Measurements from ENCODE around the gene TEX13D.
"Not testable (repeated sequence)": the region's sequence is repeated elsewhere in the genome, so short reads cannot be mapped to it uniquely, and the experiment has no call there.

TEX13D gene

DNA sequence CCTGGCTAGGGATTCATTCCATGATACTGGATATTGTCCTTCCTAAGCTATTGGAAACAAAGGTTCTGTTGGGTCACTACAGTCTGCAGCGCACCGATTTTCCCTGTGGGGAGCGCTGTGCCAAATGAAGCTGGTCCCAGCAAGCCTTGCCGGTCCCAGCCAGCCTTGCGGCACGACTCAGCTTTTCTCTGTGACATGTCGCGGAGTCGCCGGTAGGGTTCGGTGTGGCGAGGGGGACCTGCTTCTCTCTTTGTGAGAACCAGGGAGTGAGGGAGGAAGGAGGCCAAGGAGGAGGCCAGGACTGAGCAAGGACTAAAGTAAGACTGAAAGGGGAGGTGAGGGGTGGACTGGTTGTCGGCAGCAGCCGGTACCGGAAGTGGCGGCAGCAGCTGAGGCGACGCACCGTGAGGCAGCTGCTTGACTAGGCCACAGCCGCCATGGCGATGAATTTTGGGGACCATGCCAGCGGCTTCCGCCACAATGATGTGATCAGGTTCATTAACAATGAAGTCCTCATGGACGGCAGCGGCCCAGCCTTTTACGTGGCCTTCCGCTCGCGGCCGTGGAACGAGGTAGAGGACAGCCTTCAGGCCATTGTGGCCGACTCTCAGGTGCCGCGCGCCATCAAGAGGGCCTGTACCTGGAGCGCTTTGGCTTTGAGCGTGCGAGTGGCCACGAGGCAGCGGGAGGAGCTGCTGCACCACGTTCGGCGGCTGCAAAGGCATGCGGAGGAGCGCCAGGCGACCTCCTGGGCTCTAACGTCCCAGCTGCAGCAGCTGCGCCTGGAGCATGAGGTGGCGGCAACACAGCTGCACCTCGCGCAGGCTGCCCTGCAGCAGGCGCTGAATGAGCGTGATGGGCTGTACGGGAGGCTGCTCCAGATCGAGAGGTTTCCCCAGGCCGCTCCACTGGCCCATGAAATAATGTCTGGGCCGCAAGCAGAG, at the start of gene TEX13D:
Gene TEX13D, plus strand, starts transcription at position 180 of the 944 bp plus-strand sequence. Its CDS starts 258 bp downstream, at position 438.
- DNase-seq (ENCODE audit: low spot score) = no peak
- in situ Hi-C loops (cut with MboI; ENCODE audit: low sequenced_read_pairs, unreplicated experiment) = no loop called here

DNA sequence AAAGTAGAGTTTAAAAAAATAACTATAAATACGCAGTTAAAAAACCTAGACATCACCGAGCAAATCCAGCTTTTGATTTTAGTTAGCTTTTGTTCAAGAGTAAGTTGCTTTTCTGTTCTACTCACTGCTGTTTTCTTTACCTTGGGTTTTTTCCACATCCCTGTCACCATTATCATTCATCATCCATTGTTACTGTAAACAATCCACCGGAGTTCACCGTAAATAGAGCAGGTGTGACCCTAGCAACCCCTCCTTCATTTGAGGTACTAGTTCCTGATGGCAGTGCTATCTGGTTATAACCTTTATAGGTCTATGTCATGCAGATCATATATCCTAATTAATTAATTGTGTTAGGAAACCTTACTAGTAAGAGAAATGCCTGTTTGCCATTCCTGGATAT, 43.0 kb upstream of the TEX13D start:
- DNase-seq (ENCODE audit: low spot score) = no peak

More for the DNA sequence above, at the start of gene TEX13D:
- TF ChIP-seq, protein P1, sequence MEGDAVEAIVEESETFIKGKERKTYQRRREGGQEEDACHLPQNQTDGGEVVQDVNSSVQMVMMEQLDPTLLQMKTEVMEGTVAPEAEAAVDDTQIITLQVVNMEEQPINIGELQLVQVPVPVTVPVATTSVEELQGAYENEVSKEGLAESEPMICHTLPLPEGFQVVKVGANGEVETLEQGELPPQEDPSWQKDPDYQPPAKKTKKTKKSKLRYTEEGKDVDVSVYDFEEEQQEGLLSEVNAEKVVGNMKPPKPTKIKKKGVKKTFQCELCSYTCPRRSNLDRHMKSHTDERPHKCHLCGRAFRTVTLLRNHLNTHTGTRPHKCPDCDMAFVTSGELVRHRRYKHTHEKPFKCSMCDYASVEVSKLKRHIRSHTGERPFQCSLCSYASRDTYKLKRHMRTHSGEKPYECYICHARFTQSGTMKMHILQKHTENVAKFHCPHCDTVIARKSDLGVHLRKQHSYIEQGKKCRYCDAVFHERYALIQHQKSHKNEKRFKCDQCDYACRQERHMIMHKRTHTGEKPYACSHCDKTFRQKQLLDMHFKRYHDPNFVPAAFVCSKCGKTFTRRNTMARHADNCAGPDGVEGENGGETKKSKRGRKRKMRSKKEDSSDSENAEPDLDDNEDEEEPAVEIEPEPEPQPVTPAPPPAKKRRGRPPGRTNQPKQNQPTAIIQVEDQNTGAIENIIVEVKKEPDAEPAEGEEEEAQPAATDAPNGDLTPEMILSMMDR (IDR thresholded peaks at IDR 0.05; ENCODE audit: borderline replicate concordance, control extremely low read depth, extremely low read depth, insufficient read depth, missing control alignments) = no peak

DNA sequence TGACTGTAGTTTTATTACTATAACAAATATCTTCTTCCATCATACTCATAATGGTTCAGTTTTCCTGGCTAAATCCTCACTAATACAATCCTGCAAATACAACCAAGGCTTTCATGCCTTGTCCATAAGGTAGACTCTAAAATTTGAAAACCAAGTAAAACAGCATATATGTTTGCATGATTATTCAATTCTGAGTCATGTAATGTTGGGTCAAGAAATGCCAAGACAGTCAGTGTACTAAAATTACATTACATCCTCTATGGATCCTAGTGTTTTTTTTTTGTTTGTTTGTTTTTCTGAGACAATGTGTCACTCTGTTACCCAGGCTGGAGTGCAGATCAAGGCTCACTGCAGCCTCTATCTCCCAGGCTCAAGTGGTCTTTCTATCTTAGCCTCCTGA, 38.6 kb upstream of the TEX13D start:
- TF ChIP-seq, protein P1 (IDR thresholded peaks at IDR 0.05; ENCODE audit: borderline replicate concordance, control extremely low read depth, extremely low read depth, insufficient read depth, missing control alignments) = no peak
- in situ Hi-C loops (cut with MboI; ENCODE audit: low sequenced_read_pairs, unreplicated experiment) = no loop called here
- DNase-seq (ENCODE audit: low spot score) = no peak

More for the DNA sequence above, 43.0 kb upstream of the TEX13D start:
- TF ChIP-seq, protein P1 (IDR thresholded peaks at IDR 0.05; ENCODE audit: borderline replicate concordance, control extremely low read depth, extremely low read depth, insufficient read depth, missing control alignments) = no peak
- in situ Hi-C loops (cut with MboI; ENCODE audit: low sequenced_read_pairs, unreplicated experiment) = no loop called here

DNA sequence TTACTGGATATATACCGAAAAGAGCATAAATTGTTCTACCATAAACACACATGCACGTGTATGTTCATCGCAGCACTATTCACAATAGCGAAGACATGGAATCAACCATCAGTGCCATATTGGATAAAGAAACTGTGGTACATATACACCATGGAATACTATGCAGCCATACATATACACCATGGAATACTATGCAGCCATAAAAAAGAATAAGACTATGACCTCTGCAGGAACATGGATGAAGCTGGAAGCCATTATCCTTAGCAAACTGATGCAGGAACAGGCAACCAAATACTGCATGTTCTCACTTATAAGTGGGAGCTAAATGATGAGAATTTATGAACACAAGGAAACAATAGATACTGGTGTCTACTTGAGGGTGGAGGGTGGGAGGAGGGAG, 33.1 kb upstream of the TEX13D start:
- in situ Hi-C loops (cut with MboI; ENCODE audit: low sequenced_read_pairs, unreplicated experiment) = not testable (repeated sequence)

DNA sequence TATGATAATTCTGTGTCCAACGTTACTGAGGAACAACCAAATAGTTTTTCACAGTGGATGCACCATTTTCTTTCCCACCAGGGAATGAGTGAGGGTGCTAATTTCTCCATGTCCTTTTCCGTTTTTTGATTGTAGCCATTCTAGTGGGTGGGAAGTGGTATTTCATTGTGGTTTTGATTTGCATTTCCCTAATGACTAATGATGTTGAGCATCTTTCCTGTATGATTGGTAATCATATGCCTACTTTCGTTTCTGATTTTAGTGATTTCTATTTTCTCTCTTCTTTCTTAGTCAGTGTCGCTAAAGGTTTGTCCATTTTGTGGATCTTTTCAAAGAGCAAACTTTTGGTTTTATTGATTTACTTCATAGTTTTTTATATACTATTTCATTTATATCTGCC, 32.1 kb upstream of the TEX13D start:
- in situ Hi-C loops (cut with MboI; ENCODE audit: low sequenced_read_pairs, unreplicated experiment) = no loop called here
- TF ChIP-seq, protein P1 (IDR thresholded peaks at IDR 0.05; ENCODE audit: borderline replicate concordance, control extremely low read depth, extremely low read depth, insufficient read depth, missing control alignments) = no peak
- no peak for DNase-seq (ENCODE audit: low spot score)

More for the DNA sequence above, 33.1 kb upstream of the TEX13D start:
- DNase-seq (ENCODE audit: low spot score) = not testable (repeated sequence)

DNA sequence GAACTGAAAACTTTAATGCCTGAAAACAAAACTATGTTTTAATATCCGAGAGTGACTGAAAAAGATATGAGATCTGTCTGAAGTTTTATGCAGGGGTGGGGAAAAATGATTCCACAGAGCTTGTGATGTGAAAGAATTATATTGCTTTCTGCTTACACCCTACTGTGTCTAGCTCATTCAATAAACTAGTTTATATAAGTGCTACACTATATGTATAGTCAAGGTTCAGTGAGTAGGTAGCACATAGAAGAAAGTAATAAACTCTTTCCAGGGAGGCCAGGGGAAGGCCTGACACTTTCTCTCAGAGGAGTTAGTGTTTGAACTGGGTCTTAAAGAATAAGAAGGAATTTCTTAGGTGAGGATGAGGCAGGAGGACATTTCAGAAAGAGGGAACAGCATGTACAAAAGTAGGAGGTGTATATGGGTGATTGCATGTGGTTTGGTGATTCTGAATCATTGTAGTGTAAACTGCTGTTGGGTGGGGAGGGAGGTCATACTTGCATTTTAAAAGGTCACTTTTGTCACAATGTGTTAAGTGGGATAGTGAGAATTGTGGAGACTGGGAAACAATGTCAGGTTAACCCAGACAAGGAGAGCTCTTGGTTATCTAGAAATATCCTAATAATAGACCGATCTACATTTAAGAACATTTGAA, 25.1 kb upstream of the TEX13D start:
- DNase-seq (ENCODE audit: low spot score) = no peak
- in situ Hi-C loops (cut with MboI; ENCODE audit: low sequenced_read_pairs, unreplicated experiment) = no loop called here
- TF ChIP-seq, protein P1 (IDR thresholded peaks at IDR 0.05; ENCODE audit: borderline replicate concordance, control extremely low read depth, extremely low read depth, insufficient read depth, missing control alignments) = no peak

DNA sequence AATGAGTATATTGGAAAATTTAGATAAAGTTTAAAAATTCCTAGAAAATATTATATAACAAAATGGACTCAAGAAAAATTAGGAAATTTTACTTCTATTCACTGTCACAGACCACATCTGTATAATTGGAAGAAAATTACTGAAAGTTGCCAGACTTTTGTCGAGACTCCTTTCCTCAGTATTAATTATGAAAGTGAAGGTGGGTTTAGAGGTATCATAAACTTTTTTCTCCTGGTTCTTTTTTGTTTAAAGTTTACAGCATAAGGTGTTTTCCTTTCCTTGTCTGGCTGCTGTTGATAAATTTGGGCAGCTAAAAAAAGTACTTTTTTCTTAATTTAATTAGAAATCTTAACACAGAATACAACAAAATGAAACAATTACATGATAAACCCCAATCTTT, 6.7 kb upstream of the TEX13D start:
- TF ChIP-seq, protein P1 (IDR thresholded peaks at IDR 0.05; ENCODE audit: borderline replicate concordance, control extremely low read depth, extremely low read depth, insufficient read depth, missing control alignments) = no peak
- DNase-seq (ENCODE audit: low spot score) = no peak
- in situ Hi-C loops (cut with MboI; ENCODE audit: low sequenced_read_pairs, unreplicated experiment) = no loop called here

All from GM13976 (cell line).